ENCODE data around the gene PTPN21.

DNA sequence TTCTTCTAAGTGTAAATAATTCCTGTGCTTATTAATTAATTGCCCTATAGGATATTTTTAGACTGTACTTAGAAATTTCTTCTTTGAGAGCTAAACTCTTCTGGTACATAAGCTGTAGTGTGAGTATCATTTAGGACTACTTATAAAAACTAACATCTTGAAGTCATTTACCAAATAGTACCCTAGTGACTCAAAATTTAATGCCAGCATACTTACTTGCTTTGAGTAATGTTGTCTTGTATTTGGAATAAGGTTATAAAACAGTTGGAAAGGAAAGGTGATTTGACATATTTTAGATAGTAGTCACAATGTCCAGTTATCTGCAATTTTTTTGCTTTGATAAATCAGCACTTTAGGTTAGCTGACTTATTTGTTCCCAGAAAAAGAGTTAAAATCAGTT lies 130.2 kb downstream of the PTPN21 start:
- no peak for TF ChIP-seq EZH2phosphoT487 (IDR thresholded peaks at IDR 0.05; ENCODE audit: low read depth, severe bottlenecking, unreplicated experiment)
- TF ChIP-seq CTCF (IDR thresholded peaks at IDR 0.05; ENCODE audit: poor library complexity), result no peak
